Neuronal stem cell (in vitro differentiated cells): ENCODE measurements around the gene PIEZO1.

Experiments
- DNase-seq: peaks from one replicate; pipeline ENCODE4 v3.0.0-alpha.2; 2013; ENCODE audit warnings: low spot score
- H2AFZ ChIP-seq: one replicate; pipeline ENCODE4 v1.6.1; 2013; ENCODE audit warnings: mild to moderate bottlenecking, low read length, inconsistent platforms
- H2AK5ac ChIP-seq: 2 replicates; pipeline ENCODE4 v1.6.1; 2013; ENCODE audit warnings: low read depth, mild to moderate bottlenecking, inconsistent platforms, low read length, moderate library complexity, mixed read lengths
- H2BK120ac ChIP-seq: 2 replicates; pipeline ENCODE4 v1.6.1; 2013; ENCODE audit warnings: low read depth, mild to moderate bottlenecking, inconsistent platforms, low read length, moderate library complexity, mixed read lengths
- H2BK12ac ChIP-seq: one replicate; pipeline ENCODE4 v1.6.1; 2013; ENCODE audit warnings: low read length, inconsistent platforms
- H2BK15ac ChIP-seq: 2 replicates; pipeline ENCODE4 v1.6.1; 2013; ENCODE audit warnings: mild to moderate bottlenecking, low read length, inconsistent platforms, mixed read lengths
- H2BK5ac ChIP-seq: one replicate; pipeline ENCODE4 v1.6.1; 2013; ENCODE audit warnings: inconsistent platforms, mild to moderate bottlenecking, low read length, moderate library complexity
- H3K14ac ChIP-seq: one replicate; pipeline ENCODE4 v1.6.1; 2013; ENCODE audit warnings: low read length, inconsistent platforms
- H3K18ac ChIP-seq: 2 replicates; pipeline ENCODE4 v1.6.1; 2013; ENCODE audit warnings: low read length, inconsistent platforms
- H3K23ac ChIP-seq: 2 replicates; pipeline ENCODE4 v1.6.1; 2013; ENCODE audit warnings: low read depth, mild to moderate bottlenecking, mixed read lengths, low read length, inconsistent platforms; ENCODE audit not compliant: poor library complexity
- H3K27ac ChIP-seq: replicated peaks from 3 replicates; pipeline ENCODE4 v1.5.1; 2013; ENCODE audit warnings: low read length, inconsistent platforms
- H3K27me3 ChIP-seq, 3 experiments: 2 replicates each; pipeline ENCODE4 v1.6.1; 2013; ENCODE audit warnings: low read length in 3 of 3, mild to moderate bottlenecking in 2 of 3, inconsistent platforms in 1 of 3, low read depth in 1 of 3, mixed read lengths in 1 of 3, moderate library complexity in 1 of 3; ENCODE audit not compliant: control insufficient read depth in 3 of 3, insufficient read depth in 3 of 3
- H3K36me3 ChIP-seq, 2 donors: replicated peaks in 1 of 2; 2 replicates each; pipeline ENCODE4 v1.6.1; 2013; ENCODE audit warnings: low read length in 2 of 2; ENCODE audit not compliant: control insufficient read depth in 2 of 2, insufficient read depth in 2 of 2
- H3K4ac ChIP-seq: 2 replicates; pipeline ENCODE4 v1.6.1; 2013; ENCODE audit warnings: inconsistent platforms, mild to moderate bottlenecking, low read length, moderate library complexity
- H3K4me1 ChIP-seq, 2 donors: 1 replicate in 1 of 2; 2 replicates in 1 of 2; pipeline ENCODE4 v1.6.1; 2013; ENCODE audit warnings: low read length in 2 of 2, low read depth in 1 of 2; ENCODE audit not compliant: control insufficient read depth in 2 of 2, insufficient read depth in 1 of 2
- H3K4me2 ChIP-seq: one replicate; pipeline ENCODE4 v1.6.1; 2013; ENCODE audit warnings: mild to moderate bottlenecking, low read length, inconsistent platforms; ENCODE audit not compliant: insufficient read depth, poor library complexity, severe bottlenecking
- H3K4me3 ChIP-seq, 2 donors: 2 replicates each; pipeline ENCODE4 v1.5.1; 2013; ENCODE audit warnings: low read length in 2 of 2, mild to moderate bottlenecking in 2 of 2, inconsistent platforms in 1 of 2, moderate library complexity in 1 of 2
- H3K79me1 ChIP-seq: one replicate; pipeline ENCODE4 v1.6.1; 2013; ENCODE audit warnings: low read depth, mild to moderate bottlenecking, inconsistent platforms, low read length, moderate library complexity
- H3K9ac ChIP-seq: one replicate; pipeline ENCODE4 v1.6.1; 2013; ENCODE audit warnings: mild to moderate bottlenecking, low read depth, low read length, inconsistent platforms; ENCODE audit not compliant: poor library complexity
- H3K9me3 ChIP-seq, 2 donors: replicated peaks in 1 of 2; 2 replicates each; pipeline versions ENCODE3 to v1.6.1; 2013; ENCODE audit warnings: low read length in 2 of 2, mild to moderate bottlenecking in 2 of 2, inconsistent platforms in 1 of 2, low read depth in 1 of 2, mixed read lengths in 1 of 2, moderate library complexity in 1 of 2; ENCODE audit not compliant: control insufficient read depth in 2 of 2, insufficient read depth in 1 of 2
- H4K8ac ChIP-seq: one replicate; pipeline ENCODE4 v1.6.1; 2013; ENCODE audit warnings: low read depth, mild to moderate bottlenecking, inconsistent platforms, low read length, moderate library complexity
- H4K91ac ChIP-seq: one replicate; pipeline ENCODE4 v1.6.1; 2013; ENCODE audit warnings: low read length, low read depth, mild to moderate bottlenecking, inconsistent platforms; ENCODE audit not compliant: poor library complexity
- WGBS, 2 donors: extraction: QIAGEN DNeasy Blood & Tissue Kit; methylation state at CpG; one replicate each; pipeline ENCODE4 v1.1.7; 2013; ENCODE audit warnings: missing lambda C conversion rate in 2 of 2, mixed read lengths in 1 of 2; ENCODE audit not compliant: insufficient read length in 2 of 2, insufficient replicate concordance in 1 of 2; ENCODE audit errors: extremely low coverage in 2 of 2; 5-methylcytosine and 5-hydroxymethylcytosine counted together

The PIEZO1 gene

DNA sequence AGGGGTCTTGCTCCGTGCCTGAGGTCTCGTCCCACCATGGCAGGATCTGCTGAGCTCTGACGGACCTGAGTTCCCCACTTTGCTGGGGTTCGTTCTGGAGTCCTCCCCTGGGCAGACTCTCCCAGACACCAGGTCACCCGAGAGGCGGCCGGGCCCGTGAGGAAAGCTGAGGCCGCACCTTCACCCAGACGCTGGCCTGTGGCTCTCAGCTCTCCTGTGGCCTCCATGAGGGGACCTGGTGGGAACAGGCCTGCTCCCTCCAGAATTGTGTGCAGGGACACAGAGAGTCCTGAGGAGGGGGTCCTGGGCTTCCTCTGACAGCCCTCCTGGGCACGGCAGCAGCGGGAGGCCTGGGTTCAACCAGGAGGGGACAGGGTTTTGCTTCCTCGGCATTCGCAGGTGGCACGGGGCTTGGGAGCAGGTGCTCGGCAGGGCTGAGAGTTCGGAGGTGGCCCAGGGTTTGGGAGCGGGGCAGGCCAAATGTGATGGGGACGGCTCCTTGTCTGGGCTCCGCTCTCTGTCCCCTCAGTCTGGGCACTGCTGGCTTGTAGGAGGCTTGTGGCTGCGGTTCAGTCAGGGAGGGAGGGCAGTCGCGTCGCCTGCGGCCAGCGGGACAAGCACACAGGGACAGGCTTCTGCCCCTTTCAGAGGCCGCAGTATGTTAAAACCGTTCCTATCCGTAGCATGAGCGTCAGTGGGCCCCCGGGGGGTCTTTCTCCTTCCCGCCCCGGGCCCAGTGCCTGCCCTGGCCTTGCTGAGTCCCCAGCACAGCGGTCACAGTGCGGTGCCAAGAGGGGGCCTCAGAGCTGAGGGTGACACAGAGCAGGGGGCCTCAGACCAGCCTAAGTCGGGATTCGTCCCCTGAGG, 90.6 kb downstream of the PIEZO1 start:
- Histone ChIP-seq H3K79me1 (peaks cover 14% of the 10 kb centered on the region), H2BK5ac (no peak overlapping the region), H3K27ac (no peak overlapping the region), H3K18ac (no peak overlapping the region), H3K27me3 (peaks cover 0 to 28% (median 0%) of the 10 kb centered on the region in 3 experiments), H2AK5ac (no peak overlapping the region), H2BK12ac (no peak overlapping the region), H3K4ac (no peak overlapping the region), H3K4me2 (no peak overlapping the region), H3K4me1 (no peaks in the 10 kb centered on the region), H3K9me3 (no peaks in the 10 kb centered on the region), H3K9ac (peak overlapping the region; percentile 77), H4K8ac (no peak overlapping the region), H4K91ac (no peak overlapping the region), H2AFZ (no peak overlapping the region), H3K4me3 (no peak overlapping the region), H3K14ac (no peak overlapping the region), H3K36me3 (peaks cover 9 to 28% of the 10 kb centered on the region in 2 donors), H3K23ac (peak overlapping the region; percentile 85), H2BK15ac (no peak overlapping the region), H2BK120ac (peak overlapping the region; percentile 31)
- no peak for DNase-seq
- no CpG with 5 or more reads among the region's 37 CpGs for WGBS, 2 donors

DNA sequence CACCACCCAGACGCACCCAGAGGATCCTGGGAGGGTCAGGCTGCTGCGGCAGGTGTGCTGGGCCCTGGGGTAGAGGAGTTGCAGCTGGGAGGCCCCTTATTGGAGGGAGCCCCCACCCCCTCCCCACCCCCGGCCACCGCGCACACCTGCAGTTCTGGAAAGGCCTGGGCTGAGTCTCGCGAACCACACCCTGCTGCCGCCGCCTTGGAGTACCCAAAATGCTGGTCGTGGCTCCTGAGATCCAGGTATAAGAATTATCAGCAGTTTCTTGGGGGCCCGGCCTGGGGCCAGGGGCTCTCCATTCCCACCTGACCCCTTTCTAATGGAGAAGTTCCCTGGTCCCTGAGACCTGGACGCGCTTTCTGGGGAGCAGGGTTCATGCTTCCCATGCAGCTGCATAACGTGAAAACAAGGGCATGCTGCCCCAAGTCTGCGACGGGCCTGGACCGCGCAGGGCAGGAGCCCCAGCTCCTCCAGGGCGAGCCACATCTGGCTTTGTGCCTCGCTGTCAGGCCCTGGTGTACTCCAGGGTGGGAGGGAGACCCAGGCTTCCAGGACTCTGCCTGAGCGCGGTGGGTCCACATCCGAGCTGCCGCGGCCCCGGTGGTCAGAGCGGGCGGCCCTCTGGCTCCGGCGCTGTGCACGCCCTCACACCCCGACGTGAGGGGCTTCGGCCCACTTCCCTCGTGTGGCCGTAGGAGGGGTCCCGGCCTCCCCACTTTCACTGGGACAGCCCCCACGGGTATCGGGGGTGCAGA, 91.4 kb downstream of the PIEZO1 start:
- WGBS, 2 donors: no CpG with 5 or more reads among the region's 39 CpGs
- DNase-seq: no peak
- H3K9me3 ChIP-seq: no peaks in the 10 kb centered on the region

DNA sequence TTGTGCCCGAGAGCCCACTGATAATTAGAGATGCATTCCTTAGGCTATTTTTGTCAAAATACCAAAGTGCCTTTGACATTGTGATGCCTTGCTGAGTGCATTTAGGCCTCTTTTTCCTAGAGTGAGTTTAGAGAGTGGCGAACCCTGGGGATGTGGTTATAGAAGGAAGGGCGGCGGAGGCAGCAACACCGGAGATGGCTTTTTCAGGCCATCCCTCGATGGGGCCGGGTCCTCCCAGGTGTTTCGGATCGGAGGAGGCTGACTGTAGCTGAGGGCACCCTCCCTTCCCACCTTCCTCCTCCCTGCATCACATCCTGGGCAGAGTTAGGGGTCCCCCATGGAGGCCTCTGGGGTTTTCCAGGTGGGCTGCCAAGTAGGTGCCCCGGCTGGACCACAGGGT, 92.2 kb downstream of the PIEZO1 start:
- no CpG with 5 or more reads among the region's 10 CpGs for WGBS, 2 donors

More for the DNA sequence above, 91.4 kb downstream of the PIEZO1 start:
- Histone ChIP-seq H3K27ac (no peak overlapping the region), H3K23ac (no peak overlapping the region), H3K18ac (no peak overlapping the region), H4K91ac (no peak overlapping the region), H2AFZ (no peak overlapping the region), H3K4me1 (no peaks in the 10 kb centered on the region), H3K14ac (no peak overlapping the region), H3K79me1 (peaks cover 14% of the 10 kb centered on the region), H3K4me2 (no peak overlapping the region), H2BK120ac (peak overlapping the region; percentile 31), H3K36me3 (peaks cover 6 to 20% of the 10 kb centered on the region in 2 donors), H2BK12ac (no peak overlapping the region), H3K27me3 (peaks cover 0 to 37% (median 0%) of the 10 kb centered on the region in 3 experiments), H3K4ac (no peak overlapping the region), H3K4me3 (no peak overlapping the region), H2AK5ac (no peak overlapping the region), H3K9ac (peak overlapping the region; percentile 21), H2BK5ac (no peak overlapping the region), H2BK15ac (no peak overlapping the region), H4K8ac (no peak overlapping the region)

More for the DNA sequence above, 92.2 kb downstream of the PIEZO1 start:
- Histone ChIP-seq H3K4me2 (no peak overlapping the region), H2BK5ac (no peak overlapping the region), H2BK15ac (no peak overlapping the region), H3K4ac (no peak overlapping the region), H2BK12ac (no peak overlapping the region), H3K4me3 (no peak overlapping the region), H3K79me1 (peaks cover 15% of the 10 kb centered on the region), H4K8ac (no peak overlapping the region), H3K9ac (no peak overlapping the region), H2BK120ac (no peak overlapping the region), H3K9me3 (no peaks in the 10 kb centered on the region), H3K23ac (no peak overlapping the region), H2AFZ (no peak overlapping the region), H4K91ac (no peak overlapping the region), H3K27me3 (peaks cover 0 to 44% (median 5%) of the 10 kb centered on the region in 3 experiments), H2AK5ac (no peak overlapping the region), H3K14ac (no peak overlapping the region), H3K4me1 (no peaks in the 10 kb centered on the region), H3K36me3 (peaks cover 6 to 13% of the 10 kb centered on the region in 2 donors), H3K18ac (no peak overlapping the region), H3K27ac (no peak overlapping the region)
- DNase-seq: no peak
